ENCODE measurements around the gene TBC1D5. TPM values are rescaled to one million over a fixed set of nuclear protein-coding genes. Genes with fewer than 3 reads are reported as not detected.

Gene TBC1D5
- total RNA-seq, 2 experiments from 2014 or later: 46.3 to 47.8 TPM

DNA sequence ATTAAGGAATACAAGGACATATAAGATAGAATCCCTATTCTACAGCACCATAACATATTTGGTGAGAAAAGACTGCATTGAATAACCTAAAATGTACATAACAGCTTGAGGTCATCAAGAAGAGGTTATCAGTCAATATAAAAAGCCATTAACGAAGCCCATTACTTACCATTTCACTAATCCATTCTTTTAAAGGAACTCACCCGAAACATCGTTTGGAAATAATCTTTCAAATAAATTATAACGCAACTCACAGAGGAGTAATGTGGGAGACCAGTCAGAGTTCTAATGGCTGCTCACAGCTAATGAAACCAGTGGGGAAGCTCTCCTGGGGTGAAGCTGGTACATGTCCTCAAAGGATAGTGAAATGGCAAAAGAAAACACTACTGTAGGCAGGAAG, 188.4 kb downstream of the TBC1D5 start:
- Mint-ChIP-seq H3K27me3 (no peaks in the 10 kb centered on the region), H3K36me3 (ENCODE audit: low read depth) (peaks cover 7% of the 10 kb centered on the region), H3K27ac (no peak overlapping the region), H3K4me1 (ENCODE audit: low read depth) (no peaks in the 10 kb centered on the region), H3K9me3 (no peaks in the 10 kb centered on the region), H3K4me3 (no peak overlapping the region)
- no peak for TF ChIP-seq CTCF (IDR thresholded peaks at IDR 0.05)
- POLR2A ChIA-PET: no interaction called here
- ATAC-seq: no peak
- CTCF ChIA-PET: no interaction called here
- intact Hi-C loops (cut with micrococcal nuclease): no loop called here
- no peak for DNase-seq

- Mint-ChIP-seq H3K4me1 (ENCODE audit: low read depth) (no peaks in the 10 kb centered on the region), H3K27ac (no peak overlapping the region), H3K36me3 (ENCODE audit: low read depth) (peaks cover 7% of the 10 kb centered on the region), H3K9me3 (no peaks in the 10 kb centered on the region), H3K27me3 (no peaks in the 10 kb centered on the region), H3K4me3 (no peak overlapping the region)
- ATAC-seq (no peak), DNase-seq (no peak)
- POLR2A ChIA-PET: no interaction called here
- TF ChIP-seq CTCF (IDR thresholded peaks at IDR 0.05): no peak
- CTCF ChIA-PET: interaction anchor here (1.6 kb wide), 1 partner anchor 287 kb away, joined by 5 read pairs; no protein-coding TSS in a partner anchor
- intact Hi-C loops (cut with micrococcal nuclease): no loop called here
Measured at GRCh38 chr3:17553080-17553479, 189.4 kb downstream of the TBC1D5 start.

DNA sequence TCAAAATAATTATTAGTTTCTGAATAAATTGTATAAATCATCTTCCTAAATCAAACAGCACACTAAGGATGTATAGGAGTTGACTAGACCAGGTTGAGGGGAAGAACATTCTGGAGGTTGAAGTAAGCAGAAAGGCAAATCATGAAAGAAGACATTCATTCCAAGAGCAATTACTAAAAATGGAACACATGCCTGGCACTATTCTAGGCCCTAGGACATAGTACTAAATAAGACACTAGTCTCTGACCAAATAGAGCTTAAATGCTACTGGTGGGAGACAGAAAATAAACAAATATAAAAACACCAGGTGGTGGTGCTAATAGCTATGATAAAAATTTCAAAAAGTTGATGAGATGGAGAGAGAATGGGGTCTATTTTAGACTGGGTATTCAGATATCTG, 190.1 kb downstream of the TBC1D5 start:
- Mint-ChIP-seq H3K4me1 (ENCODE audit: low read depth) (no peaks in the 10 kb centered on the region), H3K36me3 (ENCODE audit: low read depth) (peaks cover 7% of the 10 kb centered on the region), H3K4me3 (no peak overlapping the region), H3K27me3 (no peaks in the 10 kb centered on the region), H3K27ac (no peak overlapping the region), H3K9me3 (no peaks in the 10 kb centered on the region)
- intact Hi-C loops (cut with micrococcal nuclease): no loop called here
- no peak for ATAC-seq
- CTCF ChIA-PET: interaction anchor here (1.6 kb wide), 1 partner anchor 288 kb away, joined by 5 read pairs; no protein-coding TSS in a partner anchor
- TF ChIP-seq CTCF (IDR thresholded peaks at IDR 0.05): no peak
- POLR2A ChIA-PET: no interaction called here
- DNase-seq: no peak

DNA sequence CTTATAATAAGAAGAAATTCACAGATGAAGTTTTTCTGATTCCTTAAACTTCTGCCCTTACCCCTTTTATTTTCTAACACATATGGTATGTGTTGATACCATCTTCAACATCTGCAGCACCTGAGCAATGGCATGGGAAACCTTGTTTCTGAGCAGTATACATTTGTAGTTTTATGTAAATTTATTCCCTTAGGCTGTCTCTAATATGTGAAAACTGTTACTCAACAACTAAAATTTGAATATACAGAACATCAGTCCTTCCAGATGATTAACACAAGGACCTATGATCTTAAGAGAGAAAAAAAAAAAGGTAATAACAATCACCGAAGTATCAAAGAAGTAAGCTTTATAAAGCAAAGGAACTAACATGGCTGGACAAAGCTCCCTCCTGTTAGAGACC, 190.5 kb downstream of the TBC1D5 start:
- Mint-ChIP-seq H3K4me1 (ENCODE audit: low read depth) (no peaks in the 10 kb centered on the region), H3K27ac (no peak overlapping the region), H3K27me3 (no peaks in the 10 kb centered on the region), H3K9me3 (no peaks in the 10 kb centered on the region), H3K36me3 (ENCODE audit: low read depth) (peaks cover 7% of the 10 kb centered on the region), H3K4me3 (no peak overlapping the region)
- ATAC-seq (no peak), DNase-seq (no peak)
- intact Hi-C loops (cut with micrococcal nuclease): no loop called here
- TF ChIP-seq CTCF (IDR thresholded peaks at IDR 0.05): no peak
- ChIA-PET POLR2A (no interaction called here), CTCF (interaction anchor here (0.8 to 1.6 kb wide), 2 partner anchors 112 to 288 kb away, joined by 3 to 5 read pairs; no protein-coding TSS in a partner anchor)

DNA sequence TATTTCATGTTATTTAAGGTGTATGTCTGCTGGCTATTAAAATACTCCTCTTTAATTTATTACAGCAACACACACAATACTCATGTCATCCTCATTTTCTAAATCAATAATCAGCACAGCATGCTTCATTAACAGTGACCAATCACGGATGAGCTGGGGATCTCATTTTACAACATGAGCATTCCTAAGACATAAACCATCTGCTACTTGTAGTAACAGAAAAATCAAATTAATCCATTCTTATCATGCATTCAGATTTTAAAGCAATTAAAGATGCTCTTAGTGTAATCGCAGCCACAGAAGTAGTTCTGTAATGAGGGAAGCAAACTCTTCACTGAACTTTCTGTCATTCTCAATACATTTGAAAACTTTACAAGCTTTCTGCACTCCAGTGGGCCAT, 191.1 kb downstream of the TBC1D5 start:
- DNase-seq (no peak), ATAC-seq (no peak)
- intact Hi-C loops (cut with micrococcal nuclease): no loop called here
- no peak for TF ChIP-seq CTCF (IDR thresholded peaks at IDR 0.05)
- Mint-ChIP-seq H3K9me3 (no peaks in the 10 kb centered on the region), H3K27ac (no peak overlapping the region), H3K36me3 (ENCODE audit: low read depth) (peaks cover 9% of the 10 kb centered on the region), H3K27me3 (no peaks in the 10 kb centered on the region), H3K4me1 (ENCODE audit: low read depth) (no peaks in the 10 kb centered on the region), H3K4me3 (no peak overlapping the region)
- POLR2A ChIA-PET: interaction anchor here (0.6 kb wide), 1 partner anchor 7 kb away, joined by 3 read pairs; no protein-coding TSS in a partner anchor
- CTCF ChIA-PET: interaction anchor here (0.8 kb wide), 1 partner anchor 111 kb away, joined by 3 read pairs; no protein-coding TSS in a partner anchor
